AG04449 (cell line): ENCODE results near the gene ALOX5.

ENCODE experiments used
- CTCF ChIA-PET: fragments of 350-600 bp; formaldehyde crosslinking; extraction: SDS; loops from one replicate; lab custom pipeline; 2021; ENCODE audit warnings: antibody characterized with exemption; lab: Yijun Ruan, JAX
- POLR2A ChIA-PET: fragments of 400-600, 350-600 bp; formaldehyde crosslinking; extraction: SDS; loops from one replicate; lab custom pipeline; 2020; ENCODE audit warnings: antibody characterized with exemption, inconsistent platforms; lab: Yijun Ruan, JAX
- DNase-seq: peaks from one replicate; pipeline ENCODE4 v3.0.0-alpha.2; 2010; ENCODE audit warnings: low read depth, low spot score
- H3K4me3 ChIP-seq: 2 replicates; pipeline ENCODE4 v1.5.1; 2011; ENCODE audit warnings: low read depth, mild to moderate bottlenecking, control low read depth, low read length
- TF ChIP-seq, protein P1 (sequence below): IDR thresholded peaks from one replicate; pipeline ENCODE4 v1.5.1; 2011; ENCODE audit warnings: mild to moderate bottlenecking, moderate library complexity, low read length, control low read depth, inconsistent platforms; ENCODE audit not compliant: insufficient read depth; ENCODE audit errors: missing control alignments

The ALOX5 gene

DNA sequence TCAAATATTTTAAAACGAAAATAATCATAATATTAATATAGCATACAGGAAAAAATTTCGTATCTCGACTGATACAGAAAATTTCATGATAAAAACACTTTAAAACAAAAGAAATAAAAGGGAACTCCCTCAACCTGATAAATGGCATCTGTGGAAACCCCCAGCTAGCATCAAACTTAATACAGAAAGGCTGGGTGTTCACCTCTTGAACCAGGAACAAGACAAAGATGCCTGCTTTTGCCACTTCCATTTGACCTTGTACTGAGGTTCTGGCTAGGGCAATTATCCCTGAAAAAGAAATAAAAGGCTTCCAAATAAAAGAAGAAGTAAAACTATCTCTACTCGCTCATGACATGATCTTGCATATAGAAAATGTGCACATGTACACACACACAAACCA is 2.5 kb upstream of the ALOX5 start:
- CTCF ChIA-PET, result no interaction called here
- POLR2A ChIA-PET, result no interaction called here
- DNase-seq, result no peak
- no peak overlapping the region for H3K4me3 ChIP-seq
- TF ChIP-seq, protein P1, sequence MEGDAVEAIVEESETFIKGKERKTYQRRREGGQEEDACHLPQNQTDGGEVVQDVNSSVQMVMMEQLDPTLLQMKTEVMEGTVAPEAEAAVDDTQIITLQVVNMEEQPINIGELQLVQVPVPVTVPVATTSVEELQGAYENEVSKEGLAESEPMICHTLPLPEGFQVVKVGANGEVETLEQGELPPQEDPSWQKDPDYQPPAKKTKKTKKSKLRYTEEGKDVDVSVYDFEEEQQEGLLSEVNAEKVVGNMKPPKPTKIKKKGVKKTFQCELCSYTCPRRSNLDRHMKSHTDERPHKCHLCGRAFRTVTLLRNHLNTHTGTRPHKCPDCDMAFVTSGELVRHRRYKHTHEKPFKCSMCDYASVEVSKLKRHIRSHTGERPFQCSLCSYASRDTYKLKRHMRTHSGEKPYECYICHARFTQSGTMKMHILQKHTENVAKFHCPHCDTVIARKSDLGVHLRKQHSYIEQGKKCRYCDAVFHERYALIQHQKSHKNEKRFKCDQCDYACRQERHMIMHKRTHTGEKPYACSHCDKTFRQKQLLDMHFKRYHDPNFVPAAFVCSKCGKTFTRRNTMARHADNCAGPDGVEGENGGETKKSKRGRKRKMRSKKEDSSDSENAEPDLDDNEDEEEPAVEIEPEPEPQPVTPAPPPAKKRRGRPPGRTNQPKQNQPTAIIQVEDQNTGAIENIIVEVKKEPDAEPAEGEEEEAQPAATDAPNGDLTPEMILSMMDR, result no peak

DNA sequence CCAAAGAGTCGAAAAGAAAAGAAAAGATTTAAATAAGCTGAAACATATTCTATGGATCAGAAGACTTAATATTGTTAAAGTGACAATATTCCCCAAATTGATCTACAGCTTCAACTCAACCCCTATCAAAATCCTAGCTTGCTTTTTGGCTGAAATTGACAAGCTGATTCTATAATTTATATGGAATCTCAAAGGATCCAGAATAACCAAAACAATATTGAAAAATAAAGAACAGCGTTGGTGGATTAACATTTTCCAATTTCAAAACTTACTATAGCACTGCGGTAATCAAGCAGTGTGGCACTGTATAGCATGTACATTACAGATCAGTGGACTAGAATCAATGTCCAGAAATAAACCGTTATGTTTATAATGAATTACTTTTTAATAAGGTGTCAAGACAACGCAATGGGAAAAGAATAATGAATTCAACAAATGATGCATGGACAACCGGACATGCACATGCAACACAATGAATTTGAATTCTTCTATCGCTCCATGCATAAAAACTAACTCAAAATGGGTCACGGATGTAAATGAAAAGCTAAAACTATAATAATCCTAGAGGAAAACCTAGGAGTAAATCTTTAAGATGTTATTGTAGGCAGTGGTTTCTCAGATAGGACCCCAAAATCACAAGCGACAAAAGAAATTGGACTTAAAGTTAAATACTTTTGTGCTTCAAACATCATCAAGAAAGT is 1.6 kb upstream of the ALOX5 start:
- TF ChIP-seq, protein P1, result no peak
- ChIA-PET POLR2A (no interaction called here), CTCF (no interaction called here)
- no peak overlapping the region for H3K4me3 ChIP-seq
- no peak for DNase-seq

DNA sequence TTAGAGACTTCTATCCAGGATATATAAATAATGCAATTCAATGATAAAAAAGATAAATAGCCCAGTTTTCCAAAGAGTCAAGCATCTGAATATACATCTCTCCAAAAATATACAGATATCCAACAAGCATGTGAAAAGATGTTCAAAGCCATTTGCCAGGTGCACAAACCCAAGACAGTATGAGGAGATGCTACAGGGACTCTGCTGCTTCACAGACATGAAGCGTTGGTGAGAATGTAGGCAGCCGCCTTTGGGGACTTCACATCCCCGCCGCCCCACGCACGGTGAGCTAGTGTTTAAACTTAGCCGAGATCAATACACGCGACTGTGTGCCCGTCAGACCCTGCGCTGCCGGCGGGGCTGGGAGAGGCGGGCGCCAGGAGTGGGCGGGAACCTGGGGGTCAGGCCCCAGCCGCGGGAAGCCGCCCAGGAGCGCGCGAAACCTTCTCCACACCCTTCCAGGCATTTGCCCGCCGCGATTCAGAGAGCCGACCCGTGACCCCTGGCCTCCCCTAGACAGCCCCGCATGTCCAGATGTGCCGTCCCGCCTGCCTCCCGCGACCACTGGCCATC is 927 bp upstream of the ALOX5 start:
- POLR2A ChIA-PET, result no interaction called here
- TF ChIP-seq, protein P1, result no peak
- CTCF ChIA-PET, result no interaction called here
- H3K4me3 ChIP-seq, result no peak overlapping the region
- no peak for DNase-seq

DNA sequence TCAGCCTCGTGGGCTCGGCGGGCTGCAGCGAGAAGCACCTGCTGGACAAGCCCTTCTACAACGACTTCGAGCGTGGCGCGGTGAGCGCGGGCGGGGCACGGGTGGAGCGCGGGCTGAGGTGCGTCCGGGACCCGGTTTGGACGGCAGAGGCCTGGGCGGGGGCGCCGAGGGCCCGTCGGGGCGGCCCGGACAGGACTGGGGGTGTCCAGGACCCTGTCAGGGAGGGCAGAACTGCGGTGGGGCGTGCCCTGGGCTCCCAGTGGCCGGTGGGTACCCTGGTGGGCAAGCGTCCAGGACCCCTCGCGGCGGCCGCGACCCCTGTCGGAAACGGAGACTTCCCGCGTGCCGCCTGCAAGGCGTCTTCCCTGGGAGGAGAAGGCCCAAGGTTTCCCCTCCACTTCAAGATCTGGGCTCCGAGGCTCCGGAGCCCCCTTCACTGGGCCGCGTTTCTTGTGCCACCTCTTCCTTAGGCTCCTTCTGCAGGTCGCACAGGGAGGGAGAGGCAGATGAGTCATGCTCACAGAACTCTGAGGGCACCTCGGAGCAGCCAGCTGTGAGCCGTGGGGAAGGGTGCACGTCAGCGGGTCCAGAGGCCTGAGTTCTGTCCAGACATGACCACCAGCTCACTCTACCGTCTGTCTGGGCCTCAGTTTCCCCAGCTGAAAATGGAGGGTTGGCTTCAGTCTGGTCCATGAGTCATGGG is 485 bp downstream of the ALOX5 start:
- CTCF ChIA-PET, result no interaction called here
- no peak for DNase-seq
- no peak overlapping the region for H3K4me3 ChIP-seq
- TF ChIP-seq, protein P1, result no peak
- POLR2A ChIA-PET, result no interaction called here

DNA sequence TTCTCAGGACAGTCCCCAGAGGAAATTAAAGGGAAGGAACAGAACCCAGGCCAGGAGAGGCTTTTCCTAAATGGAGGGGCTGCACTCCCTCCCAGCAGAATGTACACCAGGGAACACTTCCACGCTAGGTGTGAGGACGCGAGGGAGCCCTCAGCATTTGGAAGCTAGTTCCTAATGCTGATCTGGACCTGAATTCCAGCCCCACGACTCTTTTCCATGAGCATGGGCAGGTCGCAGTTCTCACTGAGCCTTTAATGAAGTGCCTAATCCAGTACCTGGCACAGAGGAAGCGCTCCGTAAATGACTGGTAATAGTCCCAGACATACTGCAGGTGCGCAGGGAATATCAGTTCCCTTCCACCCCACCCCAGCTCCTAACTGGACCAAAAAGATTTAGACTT is 1.1 kb downstream of the ALOX5 start:
- CTCF ChIA-PET, result no interaction called here
- TF ChIP-seq, protein P1, result no peak
- H3K4me3 ChIP-seq, result no peak overlapping the region
- POLR2A ChIA-PET, result no interaction called here
- no peak for DNase-seq

DNA sequence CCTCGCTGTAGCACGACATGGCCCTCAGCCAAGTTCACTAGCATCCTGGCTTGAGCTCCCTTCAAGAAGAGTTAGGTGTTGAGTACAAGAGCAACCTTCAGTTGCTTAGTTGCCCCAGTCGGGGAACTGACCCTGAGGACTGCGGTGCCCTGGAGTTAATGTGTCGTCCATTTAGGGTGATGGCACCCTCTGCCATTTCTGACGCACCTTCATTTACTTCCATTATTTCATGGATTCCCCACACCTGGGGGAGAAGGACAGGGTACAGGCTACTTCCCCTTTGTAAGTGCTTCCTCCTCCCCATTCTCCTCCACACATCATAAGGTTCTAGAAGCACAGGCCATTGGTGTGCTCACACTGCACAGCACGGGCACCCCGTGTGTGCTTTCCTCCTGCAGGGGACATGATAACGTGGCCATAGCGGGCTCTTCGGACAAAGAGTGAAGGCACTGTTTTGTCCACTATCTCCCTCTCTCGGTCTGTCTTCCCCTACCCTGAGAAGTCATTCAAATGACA is 1.8 kb downstream of the ALOX5 start:
- TF ChIP-seq, protein P1, result no peak
- DNase-seq, result no peak
- no peak overlapping the region for H3K4me3 ChIP-seq
- ChIA-PET CTCF (no interaction called here), POLR2A (no interaction called here)
